HG03095 (cell line): ENCODE data around the gene KIF7.

Source experiments
- ATAC-seq: cut with Tn5 transposase; IDR thresholded peaks from one replicate; pipeline ENCODE4 v1.9.1; 2021; ENCODE audit warnings: moderate library complexity; ENCODE audit not compliant: unreplicated experiment

The KIF7 gene

DNA sequence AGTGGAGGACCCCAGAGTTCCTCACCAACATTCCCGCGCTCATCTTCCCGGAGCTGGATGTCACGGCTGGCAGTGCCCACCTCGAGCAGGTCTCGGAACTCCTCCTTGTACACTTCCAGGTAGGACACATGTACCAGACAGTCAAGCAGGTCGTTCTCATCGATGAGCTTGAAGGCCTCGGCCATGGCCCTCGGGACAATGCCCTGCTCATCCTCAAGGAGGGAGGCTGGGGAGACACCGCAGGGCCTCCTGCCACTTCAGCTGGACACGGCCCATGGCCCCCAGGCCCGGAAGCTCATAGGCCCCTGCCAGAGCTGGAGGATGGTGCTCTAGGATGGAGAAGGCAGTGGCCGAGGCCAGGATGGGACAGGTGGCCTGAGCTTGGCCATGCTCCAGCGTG, 5.6 kb downstream of the KIF7 start:
- no peak for ATAC-seq

GRCh38 chr15:89649013-89649625, 6.1 kb downstream of the KIF7 start:
- no peak for ATAC-seq

- ATAC-seq: no peak
Observed at GRCh38 chr15:89648106-89649012, 6.9 kb downstream of the KIF7 start.

- no peak for ATAC-seq
Observed at GRCh38 chr15:89647191-89647851, 7.9 kb downstream of the KIF7 start.

GRCh38 chr15:89646416-89647141, 8.7 kb downstream of the KIF7 start:
- no peak for ATAC-seq

DNA sequence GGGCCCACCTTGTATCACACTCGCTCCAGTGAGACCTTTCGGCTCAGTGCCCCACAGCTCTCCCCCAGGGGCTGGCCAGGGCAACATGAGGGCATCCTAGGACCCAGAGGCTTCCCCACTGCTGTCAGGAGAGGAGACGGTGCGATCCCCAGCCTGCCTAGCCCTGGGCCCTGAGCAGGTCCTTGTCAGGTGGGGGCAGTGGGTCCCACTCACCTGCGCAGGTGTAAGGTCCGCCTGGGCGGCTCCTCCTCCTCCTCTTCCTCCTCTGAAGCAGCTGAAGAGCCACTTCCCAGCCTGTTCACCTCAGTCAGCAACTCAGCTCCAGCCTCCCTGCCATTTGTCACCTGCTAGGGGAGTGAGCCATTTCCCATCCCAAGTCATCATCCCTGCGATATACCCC, 9.6 kb downstream of the KIF7 start:
- no peak for ATAC-seq

DNA sequence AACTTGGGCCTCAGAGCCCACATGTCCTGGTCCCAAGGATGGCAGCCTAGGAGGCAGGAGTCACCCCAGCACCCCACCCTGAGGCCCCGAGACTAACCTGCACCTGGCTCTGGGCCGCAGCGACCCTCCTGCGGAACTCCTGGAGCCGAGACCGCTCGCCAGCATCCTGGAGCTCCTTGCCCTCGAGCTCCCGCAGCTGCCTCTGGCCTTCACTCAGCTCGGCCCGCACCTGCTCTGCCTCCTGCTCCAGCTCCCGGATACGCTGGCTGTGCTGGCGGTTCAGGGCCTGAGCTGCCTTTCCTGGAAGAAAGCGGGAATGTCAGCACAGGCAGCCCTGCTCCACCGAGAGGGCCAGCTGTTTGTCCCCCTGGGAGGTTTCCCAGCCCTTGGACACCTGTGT, 13.2 kb downstream of the KIF7 start:
- ATAC-seq: no peak

GRCh38 chr15:89641053-89641452, 14.2 kb downstream of the KIF7 start:
- no peak for ATAC-seq

DNA sequence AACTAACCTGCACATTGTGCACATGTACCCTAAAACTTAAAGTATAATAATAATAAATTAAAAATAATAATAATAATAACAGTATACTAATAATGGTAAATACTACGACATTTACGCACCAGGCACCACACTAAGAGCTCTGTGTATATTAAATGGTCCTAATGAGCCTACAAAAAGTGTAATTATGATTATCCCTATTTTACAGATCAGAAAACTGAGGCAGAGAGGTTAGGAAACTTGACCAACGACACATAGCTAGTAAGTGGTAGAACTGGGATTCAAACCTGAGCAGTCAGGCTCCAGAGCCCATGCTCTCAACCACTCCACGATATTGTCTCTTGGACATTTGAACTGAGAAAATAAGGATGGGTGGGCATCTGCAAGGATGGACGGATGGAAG, 15.0 kb downstream of the KIF7 start:
- ATAC-seq: no peak

DNA sequence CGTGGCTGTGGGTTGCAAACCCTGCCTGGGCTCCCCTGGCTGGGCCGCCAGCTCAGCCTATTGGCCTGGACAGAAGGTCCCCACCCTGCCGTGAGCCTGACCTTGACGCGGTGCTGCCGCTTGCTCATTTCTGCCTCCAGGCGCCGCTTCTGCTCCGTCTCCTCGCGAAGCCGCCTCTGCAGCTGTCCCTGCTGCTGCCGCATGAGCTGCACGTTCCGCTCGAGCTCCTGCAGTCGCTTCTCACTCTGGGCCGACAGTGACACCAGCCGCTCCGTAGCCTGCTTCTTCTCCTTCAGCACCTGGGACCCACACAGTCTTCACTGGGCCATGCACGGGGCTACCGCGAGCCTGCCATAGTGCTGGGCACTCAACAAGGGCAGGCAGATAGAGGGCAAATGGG, 21.7 kb downstream of the KIF7 start:
- no peak for ATAC-seq

- no peak for ATAC-seq
Observed at GRCh38 chr15:89632563-89633430, 22.5 kb downstream of the KIF7 start.

DNA sequence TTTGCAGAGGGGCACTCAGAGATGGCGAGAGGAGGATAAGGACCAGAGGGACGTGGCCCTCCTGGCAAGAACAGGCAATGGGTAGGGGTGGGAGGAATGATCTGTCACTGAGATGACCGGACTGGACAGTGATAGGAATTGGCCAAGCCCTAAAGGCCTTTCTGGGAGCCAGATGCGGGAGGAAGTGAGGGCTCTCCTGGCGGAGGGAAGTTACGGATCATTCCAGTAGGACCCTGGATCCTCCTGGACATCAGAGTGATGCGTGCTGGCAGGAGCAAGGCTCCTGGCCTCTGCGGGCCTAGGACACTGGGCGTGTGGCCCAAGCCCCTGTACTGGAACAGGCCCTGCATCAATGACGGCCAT, 23.4 kb downstream of the KIF7 start:
- no peak for ATAC-seq

GRCh38 chr15:89630974-89631901, 24.0 kb downstream of the KIF7 start:
- ATAC-seq: no peak

GRCh38 chr15:89630260-89630659, 25.0 kb downstream of the KIF7 start:
- no peak for ATAC-seq

DNA sequence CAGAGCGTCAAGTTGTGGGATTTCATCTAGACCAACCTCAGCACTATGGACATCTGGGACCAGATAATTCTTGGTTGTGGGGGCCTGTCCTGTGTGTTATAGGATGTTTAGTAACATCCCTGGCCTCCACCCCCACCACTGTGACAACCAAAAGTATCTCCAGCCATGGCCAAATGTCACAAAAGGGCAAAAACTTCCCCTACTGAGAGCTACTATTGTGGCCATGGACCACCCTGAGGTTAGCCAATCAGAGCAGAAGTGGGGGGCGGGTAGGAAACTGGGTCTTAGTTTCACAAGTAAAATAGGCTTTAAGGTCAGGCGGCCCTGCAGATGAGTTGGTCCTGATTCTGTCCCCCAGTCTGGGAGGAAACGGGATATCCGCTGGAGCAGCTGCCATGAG, 25.4 kb downstream of the KIF7 start:
- no peak for ATAC-seq

DNA sequence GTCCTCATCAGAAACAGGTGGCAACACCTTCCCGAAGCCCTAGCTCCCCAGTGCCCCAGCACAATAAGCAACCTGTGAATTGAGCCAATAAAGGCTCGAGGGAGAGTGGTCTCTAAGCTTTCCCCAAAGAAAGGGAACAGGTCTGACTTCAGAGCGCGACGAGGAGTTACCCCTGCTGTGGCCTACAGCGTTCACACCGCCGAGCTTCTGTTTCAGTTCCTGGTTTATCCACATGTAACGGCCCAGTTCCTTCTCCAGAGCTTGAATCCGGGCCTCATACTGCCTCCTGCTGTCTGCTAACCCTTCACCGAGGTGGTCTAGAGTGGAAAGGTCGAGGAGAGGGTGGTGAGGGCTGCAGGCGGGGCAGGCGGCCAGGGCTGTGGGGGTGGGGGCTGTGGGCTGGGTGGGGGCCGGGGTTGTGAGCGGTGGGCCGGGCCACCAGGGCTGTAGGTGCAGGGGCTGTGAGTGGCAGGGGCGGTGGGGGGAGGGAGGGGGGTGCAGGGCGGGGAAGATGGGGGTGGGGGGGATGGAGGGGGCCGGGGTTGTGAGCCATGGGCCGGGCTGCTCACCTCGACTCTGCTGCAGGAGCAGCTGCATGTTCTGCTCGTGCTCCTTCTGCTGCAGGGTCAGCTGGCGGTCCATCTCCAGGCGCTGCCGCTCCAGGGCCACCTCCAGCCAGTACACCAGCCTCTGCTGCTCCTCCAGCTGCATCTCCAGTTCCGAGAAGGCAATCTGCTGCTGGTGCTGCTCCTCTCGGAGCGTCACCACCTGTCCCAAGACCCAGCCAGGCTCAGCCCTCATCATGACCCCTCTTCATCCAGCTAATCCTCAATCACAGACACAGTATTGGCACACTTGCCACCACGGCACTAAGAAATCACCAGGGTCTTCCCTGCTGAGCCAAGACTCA, 26.2 kb downstream of the KIF7 start:
- no peak for ATAC-seq

DNA sequence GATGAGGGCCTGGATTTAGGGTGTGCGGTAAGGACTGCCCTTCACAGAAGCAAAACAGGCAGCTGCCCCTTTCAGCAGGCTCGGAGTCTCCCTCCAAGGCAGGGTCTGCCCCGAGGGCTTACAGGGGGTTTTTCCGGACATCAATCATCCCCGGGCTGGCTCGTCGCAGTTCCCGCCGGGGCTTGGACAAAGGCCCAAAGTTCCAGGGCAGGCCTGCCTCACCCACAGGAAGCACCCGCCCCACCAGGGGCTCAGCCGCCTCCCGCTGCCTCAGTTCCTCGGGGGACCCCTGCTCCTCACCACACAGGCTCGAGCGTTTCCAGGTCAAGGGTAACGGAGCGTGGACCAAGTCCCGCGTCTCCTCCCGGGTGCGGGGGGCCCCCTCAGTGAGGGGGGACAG, 27.0 kb downstream of the KIF7 start:
- ATAC-seq: no peak

DNA sequence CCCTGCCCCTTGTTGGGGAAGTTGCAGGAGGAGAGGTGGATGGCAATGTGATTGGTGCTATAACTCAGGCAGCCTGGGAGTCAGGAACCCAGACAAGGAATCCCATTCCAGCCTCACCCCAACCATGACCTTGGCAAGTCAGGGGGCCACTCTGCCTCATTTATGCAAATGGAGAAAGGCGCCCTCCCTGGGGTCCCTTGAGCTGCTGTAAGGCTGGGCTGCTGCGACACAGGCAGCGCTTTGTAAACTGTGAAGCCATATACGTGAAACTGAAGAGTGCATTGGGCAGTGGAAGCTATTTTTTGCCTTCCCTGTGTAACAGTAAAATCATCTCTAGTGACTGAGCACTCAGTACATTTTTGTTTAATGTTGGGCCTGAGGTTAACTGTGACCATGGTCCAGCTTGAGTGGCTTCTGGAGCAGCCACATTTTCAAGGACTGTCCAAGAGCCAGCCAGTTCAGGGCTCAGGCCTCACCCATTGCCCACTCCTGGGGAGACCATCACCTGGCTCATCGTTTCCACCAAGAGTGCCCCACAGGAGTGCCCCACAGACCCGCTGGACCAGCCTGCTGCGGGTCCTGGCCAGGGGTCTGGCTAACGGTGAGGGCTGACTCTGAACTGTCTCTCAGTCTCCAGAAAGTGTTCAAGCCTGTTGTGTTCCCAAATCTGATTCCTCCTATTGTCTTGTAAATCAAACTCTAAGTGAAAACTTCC, 27.9 kb downstream of the KIF7 start:
- ATAC-seq: no peak
